Measurements from ENCODE around the gene TMTC4. TPM values are rescaled to one million over a fixed set of nuclear protein-coding genes. Genes with fewer than 3 reads are reported as not detected.

Gene TMTC4
- total and polyA plus RNA-seq, 8 donors = 5.4 to 38.9 (median 8.2) TPM

- H3K4me3 ChIP-seq = no peak overlapping the region
- no peaks in the 10 kb centered on the region for H3K27me3 ChIP-seq
- TF ChIP-seq EP300 (IDR thresholded peaks at IDR 0.05) (no peak), POLR2A (IDR thresholded peaks at IDR 0.05) (no peak), POLR2AphosphoS5 (IDR thresholded peaks at IDR 0.05) (no peak), CTCF (IDR thresholded peaks at IDR 0.05) (no peak)
- intact Hi-C loops (cut with DNase I; ENCODE audit: low total_unique reads) = no loop called here
- no peaks in the 10 kb centered on the region for H3K4me1 ChIP-seq
- H3K27ac ChIP-seq = no peak overlapping the region
- no peak for DNase-seq
- H3K9me3 ChIP-seq = peaks cover 0 to 8% (median 2%) of the 10 kb centered on the region in 4 donors
- 71 to 83% (median 81%) methylated on average over 2 of the region's 2 CpGs for WGBS, 5 donors
- H3K36me3 ChIP-seq = peaks cover 0 to 4% (median 0%) of the 10 kb centered on the region in 4 donors
Measured at GRCh38 chr13:100561158-100561499, 113.5 kb downstream of the TMTC4 start.

GRCh38 chr13:100560498-100561157, 114.0 kb downstream of the TMTC4 start:
- Histone ChIP-seq H3K4me3 (no peak overlapping the region), H3K4me1 (no peaks in the 10 kb centered on the region), H3K9me3 (peaks cover 0 to 4% (median 0%) of the 10 kb centered on the region in 4 donors), H3K27ac (no peak overlapping the region), H3K27me3 (no peaks in the 10 kb centered on the region), H3K36me3 (no peaks in the 10 kb centered on the region)
- intact Hi-C loops (cut with DNase I; ENCODE audit: low total_unique reads) = no loop called here
- TF ChIP-seq EP300 (IDR thresholded peaks at IDR 0.05) = no peak
- TF ChIP-seq CTCF (IDR thresholded peaks at IDR 0.05) = no peak
- no peak for TF ChIP-seq POLR2AphosphoS5 (IDR thresholded peaks at IDR 0.05)
- TF ChIP-seq POLR2A (IDR thresholded peaks at IDR 0.05) = no peak
- DNase-seq = no peak
- WGBS, 5 donors = 88 to 92% (median 90%) methylated on average over 15 of the region's 15 CpGs

- H3K27me3 ChIP-seq = no peaks in the 10 kb centered on the region
- no peaks in the 10 kb centered on the region for H3K36me3 ChIP-seq
- WGBS, 5 donors = 87 to 92% (median 89%) methylated on average over 8 of the region's 8 CpGs
- no peak overlapping the region for H3K27ac ChIP-seq
- no peaks in the 10 kb centered on the region for H3K9me3 ChIP-seq
- intact Hi-C loops (cut with DNase I; ENCODE audit: low total_unique reads) = no loop called here
- no peak overlapping the region for H3K4me3 ChIP-seq
- H3K4me1 ChIP-seq = no peaks in the 10 kb centered on the region
- DNase-seq = no peak
- TF ChIP-seq POLR2AphosphoS5 (IDR thresholded peaks at IDR 0.05) (no peak), CTCF (IDR thresholded peaks at IDR 0.05) (no peak), EP300 (IDR thresholded peaks at IDR 0.05) (no peak), POLR2A (IDR thresholded peaks at IDR 0.05) (no peak)
Measured at GRCh38 chr13:100559886-100560285, 114.7 kb downstream of the TMTC4 start.

Other genes with a start within 250 kb of the TMTC4 start
- gene GGACT, start 86.0 kb downstream of the TMTC4 start, total RNA-seq = 10 to 100 TPM in 1 of 5 donors, 1 to 10 TPM in 4; 1.8 to 13.2 (median 7.6) TPM
- gene GGACT, start 86.0 kb downstream of the TMTC4 start, polyA plus RNA-seq = 1 to 10 TPM; 1.4 to 7.6 (median 2.9) TPM